Osteocyte (in vitro differentiated cells): ENCODE results near the gene PZP. TPM values are rescaled to one million over a fixed set of nuclear protein-coding genes. Genes with fewer than 3 reads are reported as not detected.

Source experiments
- DNase-seq: peaks from one replicate; pipeline ENCODE4 v3.0.0; 2021; ENCODE audit warnings: mixed read lengths; ENCODE audit not compliant: unreplicated experiment; ENCODE audit errors: extremely low spot score
- H3K27ac Mint-ChIP-seq: one replicate; pipeline ENCODE4 v1.8.0; 2021; ENCODE audit warnings: mild to moderate bottlenecking, mixed read lengths; ENCODE audit not compliant: unreplicated experiment
- H3K27me3 Mint-ChIP-seq: one replicate; pipeline ENCODE4 v1.8.0; 2021; ENCODE audit warnings: mixed read lengths; ENCODE audit not compliant: unreplicated experiment
- H3K36me3 Mint-ChIP-seq: one replicate; pipeline ENCODE4 v1.8.0; 2021; ENCODE audit warnings: mixed read lengths; ENCODE audit not compliant: unreplicated experiment
- H3K4me1 Mint-ChIP-seq: one replicate; pipeline ENCODE4 v1.8.0; 2021; ENCODE audit warnings: mixed read lengths; ENCODE audit not compliant: unreplicated experiment
- H3K4me3 Mint-ChIP-seq: one replicate; pipeline ENCODE4 v1.8.0; 2021; ENCODE audit warnings: mild to moderate bottlenecking, moderate library complexity, mixed read lengths; ENCODE audit not compliant: unreplicated experiment
- H3K9me3 Mint-ChIP-seq: one replicate; pipeline ENCODE4 v1.8.0; 2021; ENCODE audit warnings: mixed read lengths; ENCODE audit not compliant: unreplicated experiment
- CTCF ChIP-seq: fragments of 200-600 bp; sonication (generic); IDR thresholded peaks from 2 replicates; pipeline ENCODE4 v1.5.0; 2021; ENCODE audit warnings: antibody characterized with exemption, mild to moderate bottlenecking, moderate library complexity
- total RNA-seq: library from RNA; stranded (reverse); gene quantifications from 2 replicates; pipeline ENCODE4 v1.2.1, GENCODE V29; 2021

Gene PZP
- total RNA-seq, 1 donor from 2014 or later: not detected

- no peak for TF ChIP-seq CTCF
- no peak for DNase-seq
- H3K4me1 Mint-ChIP-seq: no peaks in the 10 kb centered on the region
- H3K4me3 Mint-ChIP-seq: no peak overlapping the region
- peaks cover 6% of the 10 kb centered on the region for H3K27me3 Mint-ChIP-seq
- H3K9me3 Mint-ChIP-seq: no peaks in the 10 kb centered on the region
- no peaks in the 10 kb centered on the region for H3K36me3 Mint-ChIP-seq
- H3K27ac Mint-ChIP-seq: no peak overlapping the region
Observed at GRCh38 chr12:9113296-9113986, 94.8 kb downstream of the PZP start.

GRCh38 chr12:9112076-9112853, 95.9 kb downstream of the PZP start:
- H3K27ac Mint-ChIP-seq: no peak overlapping the region
- H3K36me3 Mint-ChIP-seq: no peaks in the 10 kb centered on the region

GRCh38 chr12:9111525-9111924, 96.7 kb downstream of the PZP start:
- Mint-ChIP-seq H3K4me1 (no peaks in the 10 kb centered on the region), H3K27me3 (peaks cover 5% of the 10 kb centered on the region), H3K4me3 (no peak overlapping the region), H3K36me3 (no peaks in the 10 kb centered on the region), H3K27ac (no peak overlapping the region), H3K9me3 (no peaks in the 10 kb centered on the region)
- DNase-seq: no peak
- no peak for TF ChIP-seq CTCF

More at GRCh38 chr12:9112076-9112853, 95.9 kb downstream of the PZP start:
- Mint-ChIP-seq H3K4me1 (no peaks in the 10 kb centered on the region), H3K4me3 (no peak overlapping the region), H3K9me3 (no peaks in the 10 kb centered on the region), H3K27me3 (peaks cover 6% of the 10 kb centered on the region)
- no peak for DNase-seq
- TF ChIP-seq CTCF: no peak

GRCh38 chr12:9109737-9110491, 98.3 kb downstream of the PZP start:
- Mint-ChIP-seq H3K4me3 (no peak overlapping the region), H3K4me1 (no peaks in the 10 kb centered on the region)

More at GRCh38 chr12:9109737-9110491, 98.3 kb downstream of the PZP start:
- DNase-seq: no peak
- no peak for TF ChIP-seq CTCF
- no peak overlapping the region for H3K27ac Mint-ChIP-seq
- no peaks in the 10 kb centered on the region for H3K36me3 Mint-ChIP-seq
- no peaks in the 10 kb centered on the region for H3K9me3 Mint-ChIP-seq
- peaks cover 2% of the 10 kb centered on the region for H3K27me3 Mint-ChIP-seq
